ENCODE data around the gene HRCT1.
A peak's percentile ranks its signal among the peaks of the same experiment; 100 is the strongest.
"Not testable (repeated sequence)": the region's sequence is repeated elsewhere in the genome, so short reads cannot be mapped to it uniquely, and the experiment has no call there.

The HRCT1 gene

DNA sequence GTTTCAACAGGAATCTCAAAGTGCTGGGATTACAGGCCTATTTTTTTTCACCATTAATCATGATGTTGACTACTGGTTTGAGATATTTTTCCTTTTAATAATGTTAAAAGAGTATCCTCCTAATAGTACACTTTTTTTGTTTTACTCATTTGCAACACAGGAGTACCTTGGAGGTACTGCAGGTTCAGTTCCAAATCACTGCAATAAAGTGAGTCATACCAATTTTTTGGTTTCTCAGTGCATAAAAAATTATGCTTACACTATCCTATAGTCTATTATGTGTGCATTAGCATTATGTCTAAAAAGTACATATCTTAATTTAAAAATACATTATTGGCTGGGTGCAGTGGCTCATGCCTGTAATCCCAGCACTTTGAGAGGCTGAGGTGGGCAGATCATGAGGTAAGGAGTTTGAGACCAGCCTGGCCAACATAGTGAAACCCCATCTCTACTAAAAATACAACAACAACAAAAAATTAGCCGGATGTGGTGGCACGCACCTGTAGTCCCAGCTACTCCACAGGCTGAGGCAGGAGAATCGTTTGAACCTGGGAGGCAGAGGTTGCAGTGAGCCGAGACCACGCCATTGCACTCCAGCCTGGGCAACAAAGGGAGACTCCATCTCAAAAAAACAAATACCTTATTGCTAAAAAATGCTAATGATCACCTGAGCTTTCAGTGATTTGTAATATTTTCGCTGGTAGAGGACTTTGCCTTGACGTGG lies 8.5 kb upstream of the HRCT1 start:
- not testable (repeated sequence) for DNase-seq

DNA sequence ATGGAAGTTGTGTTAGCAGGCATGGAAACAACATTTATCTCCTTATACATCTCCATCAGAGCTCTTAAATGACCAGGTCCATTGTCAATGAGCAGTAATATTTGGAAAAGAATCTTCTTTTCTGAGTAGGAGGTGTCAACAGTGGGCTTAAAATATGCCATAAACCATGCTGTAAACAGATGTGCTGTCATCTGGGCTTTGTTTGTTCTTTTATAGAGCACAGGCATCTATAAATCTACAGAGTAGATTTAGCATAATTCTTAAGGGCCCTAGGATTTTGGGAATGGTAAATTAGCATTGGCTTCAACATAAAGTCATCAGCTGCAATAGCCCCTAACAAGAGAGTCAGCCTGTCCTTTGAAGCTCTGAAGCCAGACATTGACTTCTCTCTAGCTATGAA lies 7.7 kb upstream of the HRCT1 start:
- no peak for DNase-seq

DNA sequence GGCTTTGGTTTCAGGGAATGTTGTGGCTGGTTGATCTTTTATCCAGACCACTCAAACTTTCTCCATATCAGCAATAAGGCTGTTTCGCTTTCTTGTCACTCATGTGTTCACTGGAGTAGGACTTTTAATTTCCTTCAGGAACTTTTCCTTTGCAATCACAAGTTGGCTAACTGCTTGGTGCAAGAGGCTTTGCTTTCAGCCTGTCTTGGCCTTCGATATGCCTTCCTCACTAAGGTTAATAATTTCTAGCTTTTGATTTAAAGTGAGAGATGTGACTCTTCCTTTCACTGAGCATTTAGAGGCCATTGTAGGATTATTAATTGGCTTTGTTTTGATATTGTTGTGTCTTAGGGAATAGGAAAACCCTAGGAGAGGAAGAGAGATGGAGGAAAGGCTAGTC lies 7.0 kb upstream of the HRCT1 start:
- no peak for DNase-seq

DNA sequence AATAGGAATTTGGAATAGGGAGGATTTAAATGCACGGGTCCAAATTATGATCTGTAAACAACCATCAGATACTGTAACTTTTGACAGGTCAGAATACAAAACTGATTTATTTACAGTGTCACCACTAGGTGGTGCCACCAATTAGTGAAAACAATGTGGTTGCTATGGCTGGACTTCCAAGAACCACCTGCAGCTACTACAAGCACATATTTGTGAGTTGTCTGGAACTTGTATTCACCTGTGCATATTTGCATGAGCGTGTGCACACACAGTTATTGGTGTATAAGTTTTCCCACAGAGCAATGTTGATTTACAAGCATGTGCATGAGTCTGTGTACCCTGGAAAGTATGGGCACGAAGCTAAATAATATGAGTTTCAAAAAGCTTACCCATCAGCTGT lies 3.0 kb upstream of the HRCT1 start:
- DNase-seq: peak; percentile 37

DNA sequence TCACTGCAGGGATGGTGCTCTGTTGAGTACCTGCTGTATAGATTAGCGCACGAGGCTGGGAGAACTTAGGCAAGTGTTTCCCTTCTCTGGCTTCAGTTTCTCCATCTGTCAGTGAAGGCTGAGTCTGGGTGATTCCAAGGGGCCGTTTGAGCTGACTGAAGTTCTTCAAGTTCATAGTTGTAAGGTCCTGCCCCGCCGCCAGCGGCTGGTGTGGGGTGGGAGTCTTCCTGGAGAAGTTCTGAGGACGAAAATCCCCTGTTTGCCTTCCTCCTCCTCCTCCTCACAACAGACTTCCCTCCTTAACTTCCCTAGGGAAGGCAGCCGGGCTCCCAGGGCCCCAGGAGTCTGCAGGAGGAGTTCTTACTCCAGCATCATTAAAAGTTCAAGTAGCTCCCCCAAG lies 1.7 kb upstream of the HRCT1 start:
- DNase-seq: no peak

DNA sequence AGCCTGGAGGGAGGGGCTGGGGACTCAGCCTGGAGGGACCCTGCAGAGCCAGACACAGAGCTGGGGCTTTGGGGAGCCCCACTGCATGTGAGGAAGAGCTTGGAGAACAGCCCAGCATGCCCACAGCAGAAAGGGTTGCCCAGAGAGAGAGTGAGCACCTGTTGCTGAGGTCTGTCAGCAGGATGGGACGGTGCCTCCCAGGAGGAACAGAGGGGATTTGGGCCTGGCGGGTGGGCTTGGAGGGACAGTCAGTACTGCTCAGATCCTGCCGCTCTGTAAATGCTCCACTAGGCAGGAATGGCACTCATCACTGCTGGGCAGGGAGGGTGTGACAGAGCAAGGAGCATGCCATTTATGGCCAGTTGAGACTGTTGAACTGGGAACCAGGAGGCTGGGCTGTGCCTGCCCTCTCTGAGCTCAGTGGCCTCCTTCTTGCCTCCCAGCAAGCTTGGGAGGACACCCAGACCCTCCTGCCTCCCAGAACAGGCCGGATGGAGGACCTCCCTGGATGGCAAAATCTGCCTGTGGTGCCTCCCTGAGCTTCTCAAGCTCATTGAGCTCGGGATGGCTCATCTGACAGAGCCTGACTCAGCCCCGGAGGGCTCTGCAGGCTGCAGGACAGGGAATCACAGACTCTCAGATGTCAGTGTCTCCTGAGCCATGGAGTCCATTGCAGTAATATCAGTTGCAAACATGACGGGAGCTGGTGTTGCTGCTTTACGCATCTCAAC lies 786 bp upstream of the HRCT1 start:
- no peak for DNase-seq

DNA sequence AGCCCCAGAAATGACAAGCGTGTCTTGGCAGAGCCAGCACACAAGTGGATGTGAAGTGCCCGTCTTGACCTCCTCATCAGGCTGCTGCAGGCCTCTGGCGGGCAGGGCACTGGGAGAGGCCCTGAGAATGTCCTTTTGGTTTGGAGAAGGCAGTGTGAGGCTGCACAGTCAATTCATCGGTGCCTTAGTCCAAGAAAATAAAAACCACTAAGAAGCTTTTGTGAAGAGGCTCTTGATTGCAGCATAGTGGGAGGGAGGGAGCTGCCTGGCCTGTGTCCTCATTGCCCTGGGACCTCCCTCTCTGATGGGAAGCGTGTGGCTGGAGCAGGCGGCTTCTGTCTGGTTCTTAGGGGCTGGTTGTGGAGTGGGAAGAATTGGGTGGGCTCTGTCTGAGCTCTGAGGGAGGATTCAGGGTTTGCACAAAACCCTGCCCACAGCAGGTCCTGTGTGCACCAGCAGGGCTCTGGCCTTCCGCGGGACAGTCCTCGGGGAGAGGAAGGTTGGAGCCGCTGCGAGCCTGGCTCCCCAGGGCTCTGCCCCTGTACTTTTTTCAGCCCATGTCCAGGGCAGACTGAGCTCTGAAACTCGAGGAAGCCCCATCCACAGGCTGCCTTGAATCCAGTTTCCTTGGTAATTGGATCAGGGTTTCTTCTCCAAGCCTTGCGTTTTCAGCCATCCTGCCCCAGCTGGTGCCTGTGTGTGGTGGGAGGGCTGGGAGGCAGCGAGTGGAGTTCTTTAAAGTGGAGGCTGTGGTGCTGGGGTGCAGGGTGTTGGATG lies 1.1 kb downstream of the HRCT1 start:
- peak; percentile 34 for DNase-seq

DNA sequence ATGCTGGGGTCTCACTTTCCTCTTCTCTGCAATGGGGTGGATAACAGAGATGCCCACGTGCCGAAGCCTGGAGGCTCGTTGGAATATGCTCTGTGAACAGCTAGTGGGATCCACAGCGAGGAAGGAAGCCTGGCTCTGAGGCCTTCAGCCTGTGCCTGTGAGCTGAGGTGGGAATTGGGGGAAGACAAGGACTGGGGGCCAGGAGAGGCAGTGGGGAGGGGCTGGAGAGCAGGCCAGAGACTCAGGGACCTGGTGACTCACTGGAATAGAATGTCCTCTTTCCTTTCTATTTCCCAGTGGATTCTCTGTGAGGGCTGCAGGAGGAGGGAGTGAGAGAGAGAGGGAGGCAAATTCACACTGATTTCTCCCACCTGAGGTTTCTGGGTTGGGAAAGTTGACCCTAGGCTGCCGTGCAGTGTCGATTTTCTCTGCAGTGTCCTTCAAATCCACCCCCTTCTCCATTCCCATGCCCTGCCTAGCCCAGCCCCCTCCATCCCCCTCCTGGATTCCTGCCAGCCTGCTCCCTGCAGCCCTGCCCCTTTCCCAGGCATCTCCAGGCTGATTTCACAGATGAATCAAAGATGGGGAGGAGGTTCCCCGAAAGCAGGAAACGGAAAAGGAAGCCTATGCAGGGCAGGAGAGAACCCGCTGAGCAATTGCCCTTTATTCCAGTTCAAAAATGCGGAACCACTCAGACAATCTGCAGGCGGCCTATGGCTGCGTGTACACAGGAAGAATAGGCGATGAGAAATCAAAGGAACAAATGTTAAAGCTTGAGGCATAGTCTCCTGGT lies 1.9 kb downstream of the HRCT1 start:
- peak; percentile 52 for DNase-seq

DNA sequence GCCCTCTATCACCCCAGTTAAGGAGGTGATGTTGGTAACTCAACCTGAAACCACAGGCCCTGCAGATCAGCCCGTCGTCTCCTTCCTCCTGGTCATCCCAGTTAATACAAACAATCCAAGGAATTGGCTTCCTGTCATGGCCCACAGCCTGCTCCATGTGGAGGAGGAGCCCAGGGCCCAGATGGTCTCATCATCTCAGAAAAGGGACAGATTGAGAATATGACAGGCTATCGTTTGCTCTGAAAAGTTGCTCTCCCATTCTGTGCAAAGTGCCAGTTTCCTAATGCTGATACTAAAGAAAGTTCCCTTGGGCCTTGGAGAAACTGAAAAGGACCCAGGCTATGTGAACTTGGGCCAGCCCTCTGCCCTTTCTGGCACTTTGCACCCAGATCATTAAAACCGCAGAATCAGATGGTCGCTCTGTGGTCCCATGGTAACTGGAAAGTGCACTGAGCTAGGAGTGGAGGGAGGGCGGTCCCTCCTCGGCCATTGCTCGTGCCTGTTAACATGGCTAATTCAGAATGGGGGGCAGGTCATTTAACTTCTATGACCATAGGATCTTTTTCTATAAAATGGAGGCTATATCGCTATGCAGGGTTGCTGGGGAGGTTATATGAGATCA lies 2.6 kb downstream of the HRCT1 start:
- DNase-seq: no peak

DNA sequence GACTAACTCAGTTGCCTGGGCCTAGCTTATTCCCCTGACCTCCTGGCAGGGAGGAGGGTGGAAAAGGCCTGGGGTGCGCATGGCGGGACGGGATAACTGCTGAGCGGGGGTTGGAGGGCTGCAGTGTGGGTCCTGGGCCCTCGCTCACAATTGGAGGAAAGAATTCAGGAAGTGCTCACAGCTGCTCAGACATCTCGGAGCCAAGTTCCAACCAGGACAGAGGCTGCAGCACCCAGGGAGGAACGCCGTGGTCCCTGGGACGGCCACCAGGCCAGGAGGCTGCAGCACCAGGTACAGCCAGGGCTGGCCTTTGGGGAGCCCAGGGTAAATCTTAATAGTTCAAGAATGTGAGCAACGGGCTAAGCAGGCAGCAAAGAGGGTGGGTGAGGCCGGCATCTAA lies 3.3 kb downstream of the HRCT1 start, which contains the start of gene SPAAR:
TSS of gene SPAAR (plus strand) at position 217 of the 400 bp plus-strand sequence. CDS start 974 bp downstream, outside the sequence.
- DNase-seq: no peak

DNA sequence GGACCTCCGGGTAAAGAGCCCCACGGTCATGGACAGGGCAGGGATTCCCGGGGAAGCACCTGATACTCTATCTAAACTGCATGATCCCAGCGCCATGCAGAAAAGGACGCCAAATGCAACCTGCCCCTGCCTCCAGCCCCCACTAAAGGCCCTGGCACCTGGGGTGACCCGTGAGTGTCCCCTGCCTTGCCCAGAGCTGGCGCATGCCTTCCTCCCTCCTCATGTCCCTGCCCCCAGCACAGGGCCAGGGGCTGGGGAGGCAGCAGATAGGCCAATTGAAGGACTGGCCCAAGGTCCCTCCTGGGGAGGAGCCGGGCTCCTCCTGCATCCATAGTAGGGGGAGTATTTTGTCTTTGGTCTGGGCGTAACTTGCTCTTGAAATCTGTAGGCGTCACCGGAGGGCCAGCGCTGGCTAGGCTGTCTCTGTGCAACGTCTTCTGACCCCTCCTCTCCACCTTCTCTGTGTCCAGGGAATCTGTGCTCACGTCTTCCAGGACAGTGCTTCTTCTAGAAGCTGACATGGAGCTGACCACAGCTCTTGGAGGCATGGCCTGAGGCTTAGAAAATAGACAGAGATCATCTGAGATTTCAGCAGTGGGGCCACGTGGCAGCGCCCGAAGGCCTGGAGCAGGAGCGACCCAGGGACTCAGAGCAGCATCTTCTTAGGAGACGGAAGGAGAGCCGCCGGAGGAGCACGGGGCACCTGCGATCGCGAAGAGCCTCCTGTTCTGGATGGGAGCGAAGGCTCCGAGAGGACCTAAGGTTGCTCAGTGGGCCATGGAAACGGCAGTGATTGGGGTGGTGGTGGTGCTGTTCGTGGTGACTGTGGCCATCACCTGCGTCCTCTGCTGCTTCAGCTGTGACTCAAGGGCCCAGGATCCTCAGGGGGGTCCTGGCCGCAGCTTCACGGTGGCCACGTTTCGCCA lies 3.9 kb downstream of the HRCT1 start:
- no peak for DNase-seq

DNA sequence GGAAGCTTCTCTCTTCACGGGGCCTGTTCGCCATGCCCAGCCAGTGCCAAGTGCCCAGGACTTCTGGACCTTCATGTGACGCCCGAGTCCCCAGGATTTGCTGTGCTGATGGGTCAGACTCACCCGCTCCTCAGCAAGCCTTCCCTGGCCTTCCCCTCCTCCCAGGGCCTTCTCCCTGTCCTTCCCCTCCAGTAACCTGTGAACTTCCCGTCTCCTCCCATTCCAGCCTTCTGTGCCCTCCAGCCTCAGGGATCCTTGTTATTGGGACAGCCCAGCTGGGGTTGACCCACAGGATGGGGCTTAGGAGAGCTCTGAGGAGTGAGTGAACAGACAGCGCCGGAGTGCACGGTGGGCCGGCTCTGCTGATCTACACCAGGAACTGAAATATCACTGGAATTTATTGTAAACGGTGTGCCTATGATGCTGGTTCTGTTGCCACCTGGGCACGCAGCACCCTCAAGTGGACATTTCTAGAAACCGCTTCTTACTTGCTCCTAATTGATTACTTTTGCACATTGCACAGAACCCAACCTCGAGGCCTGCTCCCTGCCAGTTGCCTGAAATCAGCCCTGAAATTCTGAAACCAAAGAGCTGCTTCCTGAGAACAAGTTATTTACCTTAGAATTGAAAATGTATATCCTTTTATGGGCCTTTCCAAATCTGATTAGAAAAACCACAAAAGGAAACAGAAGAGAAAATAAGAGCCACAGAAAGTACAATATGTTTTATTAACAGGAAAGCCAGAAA lies 4.8 kb downstream of the HRCT1 start:
- no peak for DNase-seq

DNA sequence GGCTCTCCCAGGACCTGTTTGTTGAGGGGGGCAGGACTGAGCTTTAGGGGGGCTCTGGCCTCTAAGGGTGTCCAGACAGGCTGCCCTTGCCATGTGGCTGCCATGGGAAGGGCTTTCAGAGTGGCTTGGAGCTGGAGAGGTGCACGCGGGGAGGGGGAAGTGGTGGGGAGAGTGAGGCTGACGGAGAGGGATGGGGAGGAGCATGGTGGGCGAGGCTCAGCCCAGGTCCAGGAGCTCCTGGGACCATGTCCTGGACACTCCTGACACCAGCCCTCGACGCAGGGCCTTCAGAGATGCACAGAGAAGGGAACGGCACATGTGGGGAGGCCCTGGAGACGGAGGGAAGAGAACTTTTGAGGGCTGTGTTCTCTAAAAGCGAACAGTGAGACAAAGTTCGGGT lies 5.7 kb downstream of the HRCT1 start:
- DNase-seq: no peak

DNA sequence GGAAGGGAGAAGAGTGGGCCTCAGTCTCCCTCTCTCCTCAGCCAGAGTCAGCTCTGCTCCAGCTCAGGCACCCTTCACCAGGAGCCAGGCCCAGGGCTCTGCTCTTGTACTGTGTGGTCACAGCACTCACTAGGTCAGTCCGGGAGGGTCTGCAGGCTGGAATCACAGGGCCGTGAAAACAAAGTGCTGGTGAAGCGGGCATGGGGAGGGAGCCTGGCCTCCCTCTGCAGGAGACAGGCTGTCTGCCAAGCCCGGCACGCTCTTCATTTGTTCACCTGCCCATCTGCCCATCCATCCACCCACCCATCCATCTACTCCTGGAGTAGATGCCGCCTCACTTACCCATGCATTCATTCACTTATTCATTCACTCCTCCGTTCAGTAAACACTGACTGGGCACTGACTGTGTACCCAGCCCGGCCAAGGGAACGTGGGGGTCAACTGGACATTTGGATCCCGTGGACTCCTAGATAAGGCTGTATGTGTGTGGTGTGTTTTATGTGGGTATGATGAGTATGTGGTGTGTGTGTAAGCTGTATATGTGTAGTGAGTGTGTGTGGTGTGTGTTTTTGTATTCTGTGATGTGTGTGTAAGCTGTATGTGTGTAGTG lies 6.9 kb downstream of the HRCT1 start:
- DNase-seq: peak; percentile 30

DNA sequence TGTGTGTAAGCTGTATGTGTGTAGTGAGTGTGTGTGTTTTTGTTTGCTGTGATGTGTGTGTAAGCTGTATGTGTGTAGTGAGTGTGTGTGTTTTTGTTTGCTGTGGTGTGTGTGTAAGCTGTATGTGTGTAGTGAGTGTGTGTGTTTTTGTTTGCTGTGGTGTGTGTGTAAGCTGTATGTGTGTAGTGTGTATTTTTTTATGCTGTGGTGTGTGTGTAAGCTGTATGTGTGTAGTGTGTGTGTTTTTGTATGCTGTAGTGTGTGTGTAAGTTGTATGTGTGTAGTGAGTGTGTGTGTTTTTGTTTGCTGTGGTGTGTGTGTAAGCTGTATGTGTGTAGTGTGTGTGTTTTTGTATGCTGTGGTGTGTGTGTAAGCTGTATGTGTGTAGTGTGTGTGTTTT lies 7.4 kb downstream of the HRCT1 start:
- DNase-seq: not testable (repeated sequence)

DNA sequence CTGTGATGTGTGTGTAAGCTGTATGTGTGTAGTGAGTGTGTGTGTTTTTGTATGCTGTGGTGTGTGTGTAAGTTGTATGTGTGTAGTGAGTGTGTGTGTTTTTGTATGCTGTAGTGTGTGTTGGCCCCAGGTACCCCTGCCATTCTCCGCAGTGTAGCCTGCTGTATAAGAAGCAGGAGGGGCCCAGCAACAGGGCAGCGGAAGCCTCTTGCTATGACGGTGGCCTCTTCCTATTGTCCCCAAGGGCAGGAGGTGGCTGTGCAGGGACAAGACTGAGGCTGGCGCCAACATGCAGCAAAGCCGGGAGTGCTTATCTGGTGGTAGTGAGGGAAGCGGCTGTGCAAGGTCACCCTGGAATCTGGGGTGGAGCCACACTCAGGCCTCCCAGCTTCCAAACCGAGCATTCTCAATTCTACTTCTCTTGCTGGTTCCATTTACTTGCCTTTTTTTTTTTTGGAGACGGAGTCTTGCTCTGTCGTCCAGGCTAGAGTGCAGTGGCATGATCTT lies 8.4 kb downstream of the HRCT1 start:
- peak; percentile 75 for DNase-seq

DNA sequence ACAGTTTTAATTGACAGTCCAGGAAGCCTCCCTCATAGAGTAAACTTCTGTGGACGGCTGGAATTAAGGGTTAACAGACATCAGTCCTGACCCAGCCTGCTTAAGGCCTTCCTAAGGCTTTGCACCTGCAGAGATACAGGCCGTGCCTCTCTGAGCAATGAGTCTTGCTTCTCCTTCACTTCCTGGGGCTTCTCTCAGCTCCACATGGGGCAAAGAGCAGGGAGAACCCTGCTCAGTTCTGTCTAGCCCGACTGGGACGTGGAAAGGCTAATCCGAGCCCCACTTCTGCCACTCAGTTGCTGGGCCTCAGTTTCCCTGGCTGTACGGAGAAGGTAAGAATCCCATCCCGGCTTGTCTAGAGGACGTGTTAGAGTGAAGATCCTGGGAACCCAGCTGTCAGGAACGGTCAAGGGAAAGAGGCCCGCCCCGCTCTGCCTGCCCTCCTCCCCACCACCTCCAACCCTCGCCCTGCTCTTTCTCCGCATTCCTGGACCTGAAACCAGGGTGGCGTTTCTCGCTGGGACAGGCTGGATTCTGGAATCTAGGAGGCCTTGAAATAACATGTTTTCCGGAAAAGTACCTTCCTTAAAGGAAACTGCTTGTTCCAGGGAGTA lies 9.8 kb downstream of the HRCT1 start:
- no peak for DNase-seq

DNA sequence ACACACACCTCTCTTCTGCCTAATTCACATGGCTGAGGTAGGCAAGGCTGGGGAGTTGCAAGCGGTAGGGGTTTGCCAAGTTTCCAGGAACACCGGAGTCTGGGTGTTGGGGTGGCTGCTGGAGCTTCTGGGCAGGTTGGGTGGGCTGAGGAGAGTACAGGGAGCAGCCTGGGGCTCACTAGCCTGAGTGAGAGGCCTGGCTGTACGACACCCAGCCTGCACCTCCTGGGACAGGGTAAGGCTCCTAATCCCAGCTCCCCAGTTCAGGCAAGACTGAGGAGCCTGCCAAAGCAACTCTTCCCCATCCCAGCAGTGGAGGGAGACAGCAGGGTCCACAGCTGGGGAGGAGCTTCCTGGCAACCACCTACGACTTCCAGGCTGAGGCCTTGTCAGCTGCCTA lies 11.3 kb downstream of the HRCT1 start:
- DNase-seq: no peak

DNA sequence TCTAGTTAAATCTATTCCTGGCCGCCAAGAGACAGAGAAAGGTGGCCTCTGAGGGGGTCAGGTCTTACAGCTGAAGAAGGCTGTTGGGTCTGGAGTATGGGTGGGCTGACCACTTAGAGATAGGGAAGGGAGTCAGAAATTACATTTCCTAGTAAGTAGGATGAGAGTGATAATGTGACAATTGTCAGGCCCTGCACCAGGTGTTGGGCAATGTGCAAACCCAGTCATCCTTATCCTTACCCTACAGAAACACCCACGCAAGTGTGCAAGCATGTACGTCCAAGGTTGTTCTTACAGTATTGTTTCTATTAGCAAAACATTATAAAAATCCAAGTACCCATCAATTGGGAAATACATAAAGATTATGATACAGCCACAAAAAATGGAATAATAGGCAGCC lies 12.8 kb downstream of the HRCT1 start:
- no peak for DNase-seq

All from retina (tissue), 1 donor.